H1 (cell line): Measurements from ENCODE around the gene TRAPPC2. TPM values are rescaled to one million over a fixed set of nuclear protein-coding genes. Genes with fewer than 3 reads are reported as not detected.

Experiments
- RAD21 ChIP-seq, 2 experiments: IDR thresholded peaks in 1 of 2; conservative IDR thresholded peaks in 1 of 2; 2 replicates each; pipeline ENCODE4 v1.6.1; 2011; ENCODE audit warnings: low read depth in 2 of 2, low read length in 2 of 2, improper control_type of control experiment in 1 of 2, inconsistent platforms in 1 of 2, mild to moderate bottlenecking in 1 of 2, moderate library complexity in 1 of 2
- polyA plus RNA-seq, 7 experiments: library from polyadenylated mRNA; depleted of rRNA in 3 of 7; stranded (reverse) in 5 of 7; unstranded in 2 of 7; fragments of >200 nt in 5 of 7; fragments of 200-250 nt in 2 of 7; gene quantifications; 1 replicate in 5 of 7; 2 replicates in 1 of 7; 4 replicates in 1 of 7; pipeline versions ENCODE4 v1.2.1 to v1.2.3, GENCODE V29; 2011 to 2013; ENCODE audit warnings: missing spikeins in 2 of 7, mixed read lengths in 2 of 7
- total RNA-seq: library from RNA; stranded (reverse); fragmentation: NEBNext Ultra II Directional; extraction: Animal tissue kit (Norgen Biotek cat#: 25700); gene quantifications from 2 replicates; pipeline ENCODE4 v1.2.1, GENCODE V29; 2021

The TRAPPC2 gene
- total and polyA plus RNA-seq, 2 of the 8 experiments (the other 6 are each of a cell fraction or from before 2014, with no cell fraction given) = 6.7 to 10.8 TPM

- no peak for TF ChIP-seq RAD21 (IDR thresholded peaks at IDR 0.05 in 1 of 2, conservative IDR thresholded peaks at IDR 0.05 in 1 of 2; ENCODE audit: low read depth in 2 of 2, low read length in 2 of 2)
- TF ChIP-seq, all 59 proteins: peak for 0
Measured at GRCh38 chrX:13756381-13756780, 22.0 kb upstream of the TRAPPC2 start (continued).
